H9 (cell line): ENCODE measurements around the gene PPIL6. TPM values are rescaled to one million over a fixed set of nuclear protein-coding genes. Genes with fewer than 3 reads are reported as not detected.

Experiments used
- DNase-seq: peaks from one replicate; pipeline ENCODE4 v3.0.0-alpha.2; 2017
- H2AFZ ChIP-seq: one replicate; pipeline ENCODE4 v1.6.1; 2013; ENCODE audit warnings: mild to moderate bottlenecking, low read length, control low read depth, moderate library complexity
- H2AK5ac ChIP-seq: 2 replicates; pipeline ENCODE4 v1.6.1; 2013; ENCODE audit warnings: low read length, control low read depth, mixed read lengths; ENCODE audit not compliant: insufficient read length
- H2BK120ac ChIP-seq: one replicate; pipeline ENCODE4 v1.6.1; 2013; ENCODE audit warnings: low read depth, mild to moderate bottlenecking, low read length, control low read depth, inconsistent platforms; ENCODE audit not compliant: poor library complexity, severe bottlenecking
- H2BK12ac ChIP-seq: 2 replicates; pipeline ENCODE4 v1.6.1; 2013; ENCODE audit warnings: low read length, control low read depth, mixed read lengths, low read depth; ENCODE audit not compliant: insufficient read length
- H2BK15ac ChIP-seq: 2 replicates; pipeline ENCODE4 v1.6.1; 2013; ENCODE audit warnings: low read depth, low read length, control low read depth
- H2BK20ac ChIP-seq: one replicate; pipeline ENCODE4 v1.6.1; 2013; ENCODE audit warnings: low read depth, mild to moderate bottlenecking, low read length, control low read depth, inconsistent platforms; ENCODE audit not compliant: poor library complexity, severe bottlenecking
- H2BK5ac ChIP-seq: 2 replicates; pipeline ENCODE4 v1.6.1; 2013; ENCODE audit warnings: low read length, control low read depth, mixed read lengths; ENCODE audit not compliant: insufficient read length
- H3K14ac ChIP-seq: 2 replicates; pipeline ENCODE4 v1.6.1; 2013; ENCODE audit warnings: low read length, control low read depth; ENCODE audit not compliant: insufficient read depth
- H3K18ac ChIP-seq: 2 replicates; pipeline ENCODE4 v1.6.1; 2013; ENCODE audit warnings: low read depth, mild to moderate bottlenecking, mixed read lengths, low read length, control low read depth; ENCODE audit not compliant: insufficient read length
- H3K23ac ChIP-seq: 2 replicates; pipeline ENCODE4 v1.6.1; 2013; ENCODE audit warnings: low read length, control low read depth, mixed read lengths, low read depth; ENCODE audit not compliant: insufficient read length
- H3K23me2 ChIP-seq: 2 replicates; pipeline ENCODE4 v1.6.1; 2013; ENCODE audit warnings: low read depth, mild to moderate bottlenecking, mixed read lengths, low read length, control low read depth; ENCODE audit not compliant: insufficient read length, poor library complexity, severe bottlenecking
- H3K27ac ChIP-seq: 2 replicates; pipeline ENCODE4 v1.5.1; 2013; ENCODE audit warnings: low read length, control low read depth, mixed read lengths, low read depth; ENCODE audit not compliant: insufficient read length
- H3K27me3 ChIP-seq: 2 replicates; pipeline ENCODE4 v1.6.1; 2013; ENCODE audit warnings: low read length, control low read depth, inconsistent platforms; ENCODE audit not compliant: insufficient read depth
- H3K4ac ChIP-seq: 2 replicates; pipeline ENCODE4 v1.6.1; 2013; ENCODE audit warnings: low read depth, mild to moderate bottlenecking, control low read depth, inconsistent platforms, low read length, moderate library complexity
- H3K4me1 ChIP-seq: 2 replicates; pipeline ENCODE4 v1.6.1; 2013; ENCODE audit warnings: low read length, control low read depth, inconsistent platforms; ENCODE audit not compliant: insufficient read depth
- H3K4me2 ChIP-seq: 2 replicates; pipeline ENCODE4 v1.6.1; 2013; ENCODE audit warnings: low read length, control low read depth, mixed read lengths; ENCODE audit not compliant: insufficient read length, insufficient read depth
- H3K56ac ChIP-seq: 2 replicates; pipeline ENCODE4 v1.6.1; 2013; ENCODE audit warnings: low read depth, mild to moderate bottlenecking, mixed read lengths, low read length, control low read depth; ENCODE audit not compliant: insufficient read length
- H3K79me1 ChIP-seq: 2 replicates; pipeline ENCODE4 v1.6.1; 2013; ENCODE audit warnings: low read depth, mild to moderate bottlenecking, moderate library complexity, low read length, control low read depth, inconsistent platforms; ENCODE audit not compliant: insufficient read depth, poor library complexity, severe bottlenecking
- H3K79me2 ChIP-seq: 2 replicates; pipeline ENCODE4 v1.6.1; 2013; ENCODE audit warnings: low read length, control low read depth, inconsistent platforms; ENCODE audit not compliant: insufficient read depth
- H3K9ac ChIP-seq: 2 replicates; pipeline ENCODE4 v1.6.1; 2013; ENCODE audit warnings: low read length, control low read depth, mixed read lengths; ENCODE audit not compliant: insufficient read length; ENCODE audit errors: extremely low read depth
- H3K9me3 ChIP-seq: one replicate; pipeline ENCODE4 v1.6.1; 2013; ENCODE audit warnings: low read depth, low read length, inconsistent platforms; ENCODE audit not compliant: control insufficient read depth
- H3T11ph ChIP-seq: one replicate; pipeline ENCODE4 v1.6.1; 2013; ENCODE audit warnings: mild to moderate bottlenecking, low read length, control low read depth, inconsistent platforms
- H4K20me1 ChIP-seq: one replicate; pipeline ENCODE4 v1.6.1; 2013; ENCODE audit not compliant: control insufficient read depth, insufficient read length, insufficient read depth
- H4K5ac ChIP-seq: 2 replicates; pipeline ENCODE4 v1.6.1; 2013; ENCODE audit warnings: low read depth, mild to moderate bottlenecking, mixed read lengths, low read length, control low read depth; ENCODE audit not compliant: insufficient read length
- H4K8ac ChIP-seq: replicated peaks from 2 replicates; pipeline ENCODE4 v1.6.1; 2013; ENCODE audit warnings: low read length, control low read depth, mixed read lengths, low read depth; ENCODE audit not compliant: insufficient read length
- H4K91ac ChIP-seq: 2 replicates; pipeline ENCODE4 v1.6.1; 2013; ENCODE audit warnings: low read depth, mild to moderate bottlenecking, moderate library complexity, mixed read lengths, low read length, control low read depth; ENCODE audit not compliant: insufficient read length
- H3K27ac Mint-ChIP-seq, 3 experiments: 2 replicates in 2 of 3; 3 replicates in 1 of 3; pipeline ENCODE4 v1.8.0; 2020 to 2021; ENCODE audit warnings: mixed read lengths in 3 of 3, mild to moderate bottlenecking in 1 of 3, moderate library complexity in 1 of 3
- H3K27me3 Mint-ChIP-seq: 2 replicates; pipeline ENCODE4 v1.8.0; 2021; ENCODE audit warnings: low read depth, mild to moderate bottlenecking, moderate library complexity, mixed read lengths
- H3K36me3 Mint-ChIP-seq, 3 experiments: 2 replicates in 2 of 3; 3 replicates in 1 of 3; pipeline ENCODE4 v1.8.0; 2020 to 2021; ENCODE audit warnings: low read depth in 3 of 3, mixed read lengths in 3 of 3; ENCODE audit not compliant: insufficient read depth in 1 of 3
- H3K4me1 Mint-ChIP-seq, 2 experiments: 2 replicates each; pipeline ENCODE4 v1.8.0; 2020; ENCODE audit warnings: mixed read lengths in 2 of 2
- H3K4me3 Mint-ChIP-seq, 2 experiments: 2 replicates in 1 of 2; 3 replicates in 1 of 2; pipeline ENCODE4 v1.8.0; 2020 to 2021; ENCODE audit warnings: mild to moderate bottlenecking in 2 of 2, mixed read lengths in 2 of 2, moderate library complexity in 1 of 2
- H3K9me3 Mint-ChIP-seq, 2 experiments: 2 replicates in 1 of 2; 3 replicates in 1 of 2; pipeline ENCODE4 v1.8.0; 2020; ENCODE audit warnings: mild to moderate bottlenecking in 2 of 2, mixed read lengths in 2 of 2, moderate library complexity in 1 of 2
- CTCF ChIP-seq: fragments of 200-600 bp; sonication (generic); conservative IDR thresholded peaks from 3 replicates; pipeline ENCODE4 v1.8.0; 2021; ENCODE audit warnings: antibody characterized with exemption, mild to moderate bottlenecking
- WGBS: extraction: QIAGEN DNeasy Blood & Tissue Kit; methylation state at CpG from one replicate; pipeline ENCODE4 v1.1.7; 2013; ENCODE audit warnings: missing lambda C conversion rate, low lambda C conversion rate, mixed read lengths; ENCODE audit not compliant: insufficient read length; ENCODE audit errors: extremely low coverage; 5-methylcytosine and 5-hydroxymethylcytosine counted together
- total RNA-seq: library from RNA; stranded (reverse); gene quantifications from 2 replicates; pipeline ENCODE4 v1.2.1, GENCODE V29; 2021

Gene PPIL6
- total RNA-seq, 1 experiment from 2014 or later, result 1.0 TPM

- no peak overlapping the region for H3K23ac ChIP-seq
- no CpG with 5 or more reads among the region's 2 CpGs for WGBS
- Mint-ChIP-seq H3K9me3 (no peaks in the 10 kb centered on the region), H3K27ac (peak overlapping the region in 1 of 3 experiments; percentile 48; a peak in 1 of 7 replicates), H3K36me3 (peaks cover 39 to 91% (median 87%) of the 10 kb centered on the region in 3 experiments), H3K4me3 (no peak overlapping the region), H3K4me1 (peaks cover 30 to 33% of the 10 kb centered on the region in 2 experiments), H3K27me3 (no peaks in the 10 kb centered on the region)
- H2AK5ac ChIP-seq, result no peak overlapping the region
- no peak overlapping the region for H2BK120ac ChIP-seq
- H2BK12ac ChIP-seq, result no peak overlapping the region
- no peak overlapping the region for H2BK15ac ChIP-seq
- H2AFZ ChIP-seq, result no peak overlapping the region
- peaks cover 16% of the 10 kb centered on the region; the same call in 1 of the 2 replicates for H3K79me2 ChIP-seq
- H3K9ac ChIP-seq, result no peak overlapping the region
- H3T11ph ChIP-seq, result no peak overlapping the region
- H3K18ac ChIP-seq, result no peak overlapping the region
- H3K4me2 ChIP-seq, result no peak overlapping the region
- no peaks in the 10 kb centered on the region for H3K79me1 ChIP-seq
- H3K14ac ChIP-seq, result no peak overlapping the region
- no peak overlapping the region for H3K4ac ChIP-seq
- H4K8ac ChIP-seq, result no peak overlapping the region
- no peak overlapping the region for H3K27ac ChIP-seq
- no peaks in the 10 kb centered on the region for H3K27me3 ChIP-seq
- H3K4me1 ChIP-seq, result peaks cover 6% of the 10 kb centered on the region; the same call in 1 of the 2 replicates
- DNase-seq, result no peak
- H4K91ac ChIP-seq, result no peak overlapping the region
- H3K56ac ChIP-seq, result no peak overlapping the region
- H3K23me2 ChIP-seq, result no peaks in the 10 kb centered on the region
- H4K5ac ChIP-seq, result no peak overlapping the region
- H3K9me3 ChIP-seq, result no peaks in the 10 kb centered on the region
- no peaks in the 10 kb centered on the region for H4K20me1 ChIP-seq
- H2BK5ac ChIP-seq, result no peak overlapping the region
- H2BK20ac ChIP-seq, result no peak overlapping the region
- no peak for TF ChIP-seq CTCF
Observed at GRCh38 chr6:109475625-109476024, 35.2 kb upstream of the PPIL6 start.
